Osteocyte (in vitro differentiated cells): ENCODE data around the gene SNX20. TPM values are rescaled to one million over a fixed set of nuclear protein-coding genes. Genes with fewer than 3 reads are reported as not detected.

Experiments
- DNase-seq: peaks from one replicate; pipeline ENCODE4 v3.0.0; 2021; ENCODE audit warnings: mixed read lengths; ENCODE audit not compliant: unreplicated experiment; ENCODE audit errors: extremely low spot score
- H3K27ac Mint-ChIP-seq: one replicate; pipeline ENCODE4 v1.8.0; 2021; ENCODE audit warnings: mild to moderate bottlenecking, mixed read lengths; ENCODE audit not compliant: unreplicated experiment
- H3K27me3 Mint-ChIP-seq: one replicate; pipeline ENCODE4 v1.8.0; 2021; ENCODE audit warnings: mixed read lengths; ENCODE audit not compliant: unreplicated experiment
- H3K36me3 Mint-ChIP-seq: one replicate; pipeline ENCODE4 v1.8.0; 2021; ENCODE audit warnings: mixed read lengths; ENCODE audit not compliant: unreplicated experiment
- H3K4me1 Mint-ChIP-seq: one replicate; pipeline ENCODE4 v1.8.0; 2021; ENCODE audit warnings: mixed read lengths; ENCODE audit not compliant: unreplicated experiment
- H3K4me3 Mint-ChIP-seq: one replicate; pipeline ENCODE4 v1.8.0; 2021; ENCODE audit warnings: mild to moderate bottlenecking, moderate library complexity, mixed read lengths; ENCODE audit not compliant: unreplicated experiment
- H3K9me3 Mint-ChIP-seq: one replicate; pipeline ENCODE4 v1.8.0; 2021; ENCODE audit warnings: mixed read lengths; ENCODE audit not compliant: unreplicated experiment
- CTCF ChIP-seq: fragments of 200-600 bp; sonication (generic); IDR thresholded peaks from 2 replicates; pipeline ENCODE4 v1.5.0; 2021; ENCODE audit warnings: antibody characterized with exemption, mild to moderate bottlenecking, moderate library complexity
- total RNA-seq: library from RNA; stranded (reverse); gene quantifications from 2 replicates; pipeline ENCODE4 v1.2.1, GENCODE V29; 2021

SNX20 gene
- total RNA-seq, 1 donor from 2014 or later: not detected

GRCh38 chr16:50719401-50720337, 38.6 kb upstream of the SNX20 start:
- Mint-ChIP-seq H3K27ac (no peak overlapping the region), H3K9me3 (peaks cover 9% of the 10 kb centered on the region), H3K4me3 (no peak overlapping the region), H3K4me1 (no peaks in the 10 kb centered on the region), H3K36me3 (no peaks in the 10 kb centered on the region), H3K27me3 (peaks cover 7% of the 10 kb centered on the region)
- TF ChIP-seq CTCF: no peak
- no peak for DNase-seq

GRCh38 chr16:50718761-50719400, 37.8 kb upstream of the SNX20 start:
- Mint-ChIP-seq H3K4me3 (no peak overlapping the region), H3K4me1 (no peaks in the 10 kb centered on the region), H3K36me3 (no peaks in the 10 kb centered on the region), H3K27ac (no peak overlapping the region), H3K27me3 (peaks cover 7% of the 10 kb centered on the region), H3K9me3 (peaks cover 1% of the 10 kb centered on the region)
- DNase-seq: no peak
- no peak for TF ChIP-seq CTCF

GRCh38 chr16:50718061-50718760, 37.1 kb upstream of the SNX20 start:
- Mint-ChIP-seq H3K4me3 (no peak overlapping the region), H3K27me3 (peaks cover 6% of the 10 kb centered on the region)

GRCh38 chr16:50717494-50717893, 36.4 kb upstream of the SNX20 start:
- Mint-ChIP-seq H3K36me3 (no peaks in the 10 kb centered on the region), H3K27me3 (peaks cover 5% of the 10 kb centered on the region), H3K9me3 (no peaks in the 10 kb centered on the region), H3K4me3 (no peak overlapping the region), H3K27ac (no peak overlapping the region), H3K4me1 (no peaks in the 10 kb centered on the region)
- no peak for DNase-seq
- TF ChIP-seq CTCF: no peak

More at GRCh38 chr16:50718061-50718760, 37.1 kb upstream of the SNX20 start:
- no peak for DNase-seq
- Mint-ChIP-seq H3K36me3 (no peaks in the 10 kb centered on the region), H3K9me3 (no peaks in the 10 kb centered on the region), H3K4me1 (no peaks in the 10 kb centered on the region), H3K27ac (no peak overlapping the region)
- no peak for TF ChIP-seq CTCF
